HG02623 (cell line): ENCODE results near the gene AGBL1.

ENCODE experiments used
- ATAC-seq: cut with Tn5 transposase; IDR thresholded peaks from one replicate; pipeline ENCODE4 v1.9.1; 2021; ENCODE audit warnings: moderate library complexity; ENCODE audit not compliant: unreplicated experiment

The AGBL1 gene

DNA sequence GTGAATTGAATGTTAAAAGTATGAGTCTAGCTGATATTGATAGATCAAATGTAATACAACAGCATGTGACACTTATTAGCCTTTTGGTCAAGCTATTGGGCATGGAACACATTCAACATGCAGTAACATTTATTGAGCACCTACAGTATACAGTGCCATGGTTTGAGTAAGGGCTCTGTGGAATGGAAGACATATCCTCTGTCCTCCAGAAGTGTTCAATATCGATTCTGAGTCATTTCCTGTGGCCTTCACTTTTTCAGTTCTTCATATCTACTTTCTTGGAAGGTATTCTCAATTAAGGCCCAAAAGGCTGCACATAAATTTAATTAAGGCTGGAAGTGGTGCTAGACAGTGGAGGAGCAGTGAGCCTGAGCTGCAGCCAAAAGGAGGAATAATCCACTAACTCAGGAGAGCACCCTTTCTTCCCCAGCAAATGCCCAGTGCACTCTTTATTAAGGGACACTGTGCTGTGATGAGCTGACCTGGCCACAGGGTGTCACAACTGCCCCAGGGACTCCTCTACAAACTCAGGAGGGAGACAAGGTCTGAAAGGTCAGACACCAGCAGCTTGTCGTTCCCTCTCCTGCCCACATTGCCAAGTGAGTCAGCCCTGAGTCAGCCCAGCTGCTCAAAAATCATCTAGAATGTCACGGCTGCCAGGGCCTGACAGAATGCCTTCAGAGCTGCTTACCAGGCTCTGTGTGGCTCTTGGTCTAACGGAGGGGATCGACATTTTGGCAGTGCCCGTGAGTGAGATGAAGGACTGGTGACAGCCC is 544.8 kb downstream of the AGBL1 start:
- no peak for ATAC-seq

DNA sequence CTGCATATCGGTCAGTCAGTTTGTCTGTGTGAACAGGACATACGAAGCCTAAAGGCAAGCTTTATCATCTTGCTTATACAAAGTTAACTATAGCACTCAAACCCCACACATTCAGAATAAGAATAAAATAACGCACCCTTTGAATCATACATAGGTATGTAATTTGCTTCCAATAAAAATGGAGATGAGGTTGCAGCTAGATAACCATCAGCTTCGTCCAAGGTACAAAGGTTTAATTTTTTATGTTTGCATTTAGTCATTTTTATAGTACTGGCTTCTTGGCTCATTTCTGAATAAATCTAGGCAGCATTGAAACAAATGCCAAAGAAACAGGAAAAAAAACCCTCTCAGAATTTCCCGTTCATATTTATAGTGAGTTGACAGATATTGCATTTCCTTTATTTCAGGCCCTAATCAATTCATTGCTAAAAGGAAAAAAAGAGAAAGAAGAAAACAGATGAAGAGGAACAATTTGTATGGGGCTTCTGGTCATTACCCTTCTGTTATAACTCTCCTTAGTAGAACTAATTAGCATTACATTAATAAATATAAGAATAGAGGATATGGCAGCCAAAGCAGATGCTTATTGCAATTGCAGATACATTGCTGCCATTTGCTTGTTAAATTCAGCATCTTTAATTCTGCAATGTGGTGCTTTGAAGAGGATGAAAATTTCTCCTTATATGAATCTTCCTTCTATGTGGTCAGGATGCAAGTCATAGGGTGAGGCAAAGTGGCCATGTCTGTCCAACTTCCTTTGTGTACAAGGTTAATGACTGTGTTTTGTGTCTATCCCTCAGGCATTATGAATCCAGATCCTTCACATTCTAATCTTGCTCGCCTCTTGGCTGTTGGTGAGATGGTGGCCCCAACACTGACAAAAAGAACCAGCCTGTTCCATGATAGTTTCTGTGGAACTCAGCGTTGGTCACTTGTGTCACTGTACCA is 550.0 kb downstream of the AGBL1 start:
- no peak for ATAC-seq

DNA sequence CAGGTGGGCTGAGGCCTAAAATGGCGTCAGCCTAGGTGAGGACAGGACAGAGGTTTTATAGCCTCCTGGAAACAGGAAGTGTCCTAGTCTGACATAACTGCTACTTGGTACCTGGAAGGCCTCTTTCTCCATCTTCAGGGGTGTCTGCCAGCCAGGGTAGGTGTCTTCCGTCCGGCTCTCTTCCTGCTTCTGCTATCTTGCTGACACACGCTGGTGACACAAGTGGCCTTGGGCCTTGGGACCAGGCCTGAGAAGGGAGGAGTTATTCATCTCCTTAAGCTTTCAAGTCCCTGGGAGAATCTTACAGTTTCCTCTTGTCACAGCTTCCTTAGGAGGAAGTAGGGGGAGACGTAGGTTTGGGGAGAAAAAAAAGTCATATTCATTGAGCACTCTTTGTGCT is 551.3 kb downstream of the AGBL1 start:
- no peak for ATAC-seq

DNA sequence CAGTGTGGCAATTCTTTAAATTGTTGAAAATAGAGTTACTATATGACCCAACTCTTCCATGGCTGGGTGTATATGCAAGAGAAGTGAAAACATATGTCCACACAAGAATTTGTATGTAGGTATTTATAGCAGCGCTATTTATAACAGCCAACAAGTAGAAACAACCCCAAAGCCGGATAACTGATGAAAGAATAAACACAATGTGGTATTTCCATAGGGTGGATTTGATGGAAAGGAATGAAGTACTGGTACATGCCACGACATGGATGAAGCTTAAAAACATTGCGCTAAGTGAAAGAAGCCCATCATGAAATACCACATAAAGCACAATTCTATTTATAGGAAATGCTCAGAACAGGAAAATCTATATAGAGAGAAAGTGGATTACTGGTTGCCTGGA is 554.5 kb downstream of the AGBL1 start:
- no peak for ATAC-seq

GRCh38 chr15:86634992-86635638 is 555.4 kb downstream of the AGBL1 start:
- no peak for ATAC-seq

GRCh38 chr15:86644339-86644738 is 564.7 kb downstream of the AGBL1 start:
- ATAC-seq = no peak

DNA sequence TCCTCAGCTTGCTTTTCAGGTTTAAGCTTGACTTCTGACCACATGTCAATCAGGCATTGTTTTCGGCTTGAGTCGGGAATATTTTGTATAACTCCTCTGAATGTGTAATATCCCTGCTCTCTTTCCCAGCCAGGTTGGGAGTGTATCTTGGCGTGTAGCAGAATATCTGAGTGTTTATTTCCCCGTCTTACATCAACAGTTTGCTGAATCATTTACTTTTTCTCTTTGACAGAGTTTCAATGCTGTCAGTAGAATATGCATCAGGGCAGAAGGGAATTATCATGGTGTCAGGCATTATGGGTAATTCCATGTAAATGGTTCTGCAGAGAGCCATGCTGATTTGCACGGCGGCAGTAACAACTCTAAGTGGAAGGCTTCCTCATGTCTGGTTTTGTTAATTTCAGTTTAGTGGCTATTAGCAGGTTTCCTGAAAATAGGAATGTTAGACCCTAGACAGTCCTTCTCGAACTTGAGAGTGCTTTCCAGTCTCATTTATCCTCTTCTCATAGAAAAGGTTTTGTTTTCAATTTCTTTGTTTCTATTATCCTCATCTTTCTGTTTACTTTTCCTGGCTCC is 566.3 kb downstream of the AGBL1 start:
- ATAC-seq = no peak

GRCh38 chr15:86647810-86648440 is 568.3 kb downstream of the AGBL1 start:
- ATAC-seq = no peak

- no peak for ATAC-seq
These were observed 569.6 kb downstream of the AGBL1 start for GRCh38 chr15:86649277-86649676.

GRCh38 chr15:86650094-86650493 is 570.4 kb downstream of the AGBL1 start:
- no peak for ATAC-seq

- ATAC-seq = no peak
These were observed 573.9 kb downstream of the AGBL1 start for GRCh38 chr15:86653344-86654197.

DNA sequence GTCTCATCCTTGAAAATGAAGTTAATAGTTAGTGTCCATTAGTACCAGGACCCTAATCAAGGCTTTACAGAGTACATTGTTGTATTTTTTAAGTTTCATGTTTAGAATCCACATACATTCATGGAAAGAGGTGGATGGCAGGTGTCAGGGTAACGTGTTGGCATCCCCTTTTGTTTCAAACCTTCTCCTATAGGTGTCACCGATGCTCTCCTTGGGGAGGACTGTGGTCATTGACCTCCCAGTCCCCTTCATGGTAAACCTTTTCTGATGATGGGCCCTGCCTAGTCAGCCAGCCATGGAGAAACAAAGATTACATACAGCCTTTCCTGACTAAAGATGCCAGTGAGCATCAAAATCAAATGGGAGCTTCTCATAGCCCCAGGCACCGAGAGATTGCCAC is 574.8 kb downstream of the AGBL1 start:
- ATAC-seq = no peak

DNA sequence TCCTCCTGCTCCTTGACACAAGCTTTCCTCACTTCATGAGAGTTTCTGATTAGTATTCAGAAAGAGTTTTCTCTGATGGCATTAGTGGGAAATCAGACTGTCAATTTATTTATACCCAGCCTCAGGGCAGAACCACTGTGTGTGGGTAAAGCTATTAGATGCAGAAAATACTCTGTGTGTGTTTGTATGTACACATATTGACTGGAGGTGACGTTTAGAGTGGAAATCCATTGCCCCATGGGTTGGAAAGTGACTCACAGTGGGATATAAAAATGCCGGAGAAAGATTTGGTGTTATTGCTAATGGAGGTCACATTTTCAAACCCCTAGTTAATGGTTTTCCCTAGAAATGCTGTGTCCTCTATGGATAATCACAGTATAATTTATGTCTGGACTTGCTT is 577.6 kb downstream of the AGBL1 start:
- ATAC-seq = no peak

- no peak for ATAC-seq
These were observed 580.2 kb downstream of the AGBL1 start for GRCh38 chr15:86659724-86660411.

- no peak for ATAC-seq
These were observed 581.9 kb downstream of the AGBL1 start for GRCh38 chr15:86661580-86661979.

GRCh38 chr15:86663304-86663703 is 583.6 kb downstream of the AGBL1 start:
- ATAC-seq = no peak

DNA sequence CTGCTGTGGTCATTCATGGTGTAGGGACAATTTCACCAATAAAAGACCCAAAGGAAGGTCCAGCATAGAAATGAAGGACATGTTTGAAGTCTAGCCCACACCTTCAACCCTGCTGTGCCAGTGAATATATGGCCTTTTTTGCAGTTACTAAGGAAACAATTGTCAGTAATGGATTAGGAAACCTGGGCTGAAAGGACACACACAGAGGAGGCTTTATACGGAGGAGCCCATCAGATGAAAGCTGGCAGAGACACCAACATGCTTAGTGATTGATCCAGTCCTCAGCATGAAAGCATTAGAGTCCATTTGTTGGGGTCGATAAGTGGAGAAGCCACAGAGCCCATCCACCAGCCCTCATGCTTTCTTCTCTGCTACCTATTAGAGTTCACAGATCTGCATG is 584.3 kb downstream of the AGBL1 start:
- ATAC-seq = no peak

GRCh38 chr15:86664581-86664980 is 584.9 kb downstream of the AGBL1 start:
- no peak for ATAC-seq

DNA sequence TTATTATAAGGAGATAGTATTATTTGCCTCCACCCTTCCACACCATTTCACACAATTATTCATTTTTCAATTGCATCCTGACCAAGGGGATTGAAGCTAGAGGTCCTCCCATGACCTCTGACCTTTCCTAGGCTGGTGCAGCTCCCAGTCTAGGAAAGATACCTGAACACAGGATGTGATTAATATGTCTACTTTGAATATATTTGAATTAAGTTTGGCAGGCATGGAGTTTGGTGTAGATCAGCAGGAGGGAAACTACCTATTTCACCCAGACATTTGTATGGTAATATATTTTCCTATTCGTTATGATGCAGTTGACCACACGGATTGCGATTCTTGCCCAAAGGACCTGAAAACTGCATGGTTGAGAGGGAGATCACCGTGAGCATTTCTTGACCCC is 596.3 kb downstream of the AGBL1 start:
- no peak for ATAC-seq
